HG03442 (cell line): Measurements from ENCODE around the gene HRH2.

Experiments used
- ATAC-seq: cut with Tn5 transposase; IDR thresholded peaks from one replicate; pipeline ENCODE4 v1.9.1; 2021; ENCODE audit warnings: mild to moderate bottlenecking, moderate library complexity; ENCODE audit not compliant: unreplicated experiment

The HRH2 gene

GRCh38 chr5:175674731-175675346 is 17.0 kb downstream of the HRH2 start:
- ATAC-seq, result no peak

DNA sequence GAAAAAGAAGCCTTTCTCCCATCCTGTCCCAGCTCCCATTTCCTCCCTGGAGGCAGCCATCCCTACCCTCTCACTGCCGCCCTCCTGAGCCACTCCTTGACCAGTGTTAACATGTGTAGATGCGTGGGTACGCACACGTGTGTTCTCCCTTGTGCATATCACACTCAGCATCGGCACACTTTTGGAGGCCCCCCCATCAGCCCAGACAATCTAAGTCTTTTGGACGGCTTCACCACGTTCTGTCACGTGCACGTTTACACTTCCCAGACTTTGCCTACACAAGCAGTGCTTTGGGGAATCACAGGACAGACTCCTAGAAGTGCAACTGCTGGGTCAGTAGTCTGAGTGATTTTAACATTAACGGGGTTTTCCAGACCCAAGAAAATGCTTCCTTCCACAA is 18.0 kb downstream of the HRH2 start:
- no peak for ATAC-seq

DNA sequence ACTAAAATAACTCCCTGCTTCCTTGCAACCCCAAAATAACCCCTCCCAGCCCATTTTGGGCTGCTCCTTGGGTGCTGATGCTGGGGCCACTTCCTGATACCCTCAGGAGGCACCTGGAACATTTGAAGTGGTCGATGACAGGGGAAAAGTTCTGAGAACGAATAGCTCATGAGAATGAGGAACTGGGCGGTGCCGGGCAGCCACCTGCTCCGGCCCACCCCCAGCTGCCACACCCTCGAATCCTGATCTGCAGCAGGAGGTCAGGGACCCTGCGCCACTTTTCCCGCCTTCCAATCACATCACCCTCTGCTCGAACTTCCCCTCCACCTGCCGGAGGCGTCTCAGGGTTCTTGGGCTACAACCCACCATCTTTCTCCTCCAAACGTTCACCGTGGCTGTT is 19.7 kb downstream of the HRH2 start:
- ATAC-seq, result no peak

DNA sequence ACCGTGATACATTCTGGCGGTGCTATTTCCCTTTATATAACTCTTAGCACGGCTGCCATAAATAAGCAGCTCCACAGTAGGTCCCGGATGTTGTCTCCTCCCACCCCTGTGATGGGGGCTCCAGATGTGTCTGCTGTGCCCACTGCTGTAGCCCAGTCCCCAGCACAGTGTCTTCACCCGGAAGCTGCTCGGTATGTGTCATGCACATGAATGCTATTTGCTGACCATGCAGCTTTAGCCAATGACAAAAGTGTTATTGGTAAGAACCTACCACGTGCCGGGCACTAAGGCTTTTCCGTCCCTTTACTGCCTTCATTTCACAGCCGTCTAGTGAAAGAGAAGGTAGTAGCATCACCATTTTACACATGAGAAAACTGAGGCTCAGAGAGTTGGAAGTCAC is 20.2 kb downstream of the HRH2 start:
- no peak for ATAC-seq

DNA sequence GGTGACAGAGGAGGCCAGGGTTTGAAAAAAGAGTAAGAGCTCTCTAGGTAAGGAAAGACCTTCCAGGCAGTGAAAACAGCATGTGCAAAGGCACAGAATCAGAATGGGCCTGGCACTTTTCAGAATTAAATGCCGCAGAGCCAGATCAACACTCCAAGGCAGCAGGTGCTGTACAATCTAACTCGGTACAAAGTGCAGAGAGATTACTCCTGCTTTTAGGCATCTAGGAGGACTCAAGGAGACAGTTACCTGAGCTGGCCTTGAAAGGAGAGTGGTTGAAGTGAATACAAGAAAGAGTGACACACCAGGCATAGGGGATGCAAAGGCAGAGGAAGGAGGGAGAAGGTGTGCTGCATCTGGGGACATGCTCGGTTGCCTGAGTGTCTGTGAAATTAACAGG is 21.5 kb downstream of the HRH2 start:
- ATAC-seq, result no peak

GRCh38 chr5:175680020-175680419 is 22.1 kb downstream of the HRH2 start:
- no peak for ATAC-seq

GRCh38 chr5:175680463-175680862 is 22.6 kb downstream of the HRH2 start:
- ATAC-seq, result no peak

GRCh38 chr5:175681045-175681967 is 23.4 kb downstream of the HRH2 start:
- ATAC-seq, result no peak

- no peak for ATAC-seq
These were observed 24.1 kb downstream of the HRH2 start for GRCh38 chr5:175681968-175682340.

GRCh38 chr5:175682664-175683063 is 24.8 kb downstream of the HRH2 start:
- ATAC-seq, result no peak

- no peak for ATAC-seq
These were observed 25.4 kb downstream of the HRH2 start for GRCh38 chr5:175683231-175683630.

DNA sequence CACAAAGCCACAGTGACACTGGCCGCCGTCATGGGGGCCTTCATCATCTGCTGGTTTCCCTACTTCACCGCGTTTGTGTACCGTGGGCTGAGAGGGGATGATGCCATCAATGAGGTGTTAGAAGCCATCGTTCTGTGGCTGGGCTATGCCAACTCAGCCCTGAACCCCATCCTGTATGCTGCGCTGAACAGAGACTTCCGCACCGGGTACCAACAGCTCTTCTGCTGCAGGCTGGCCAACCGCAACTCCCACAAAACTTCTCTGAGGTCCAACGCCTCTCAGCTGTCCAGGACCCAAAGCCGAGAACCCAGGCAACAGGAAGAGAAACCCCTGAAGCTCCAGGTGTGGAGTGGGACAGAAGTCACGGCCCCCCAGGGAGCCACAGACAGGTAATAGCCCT is 26.1 kb downstream of the HRH2 start:
- no peak for ATAC-seq

GRCh38 chr5:175684931-175685330 is 27.1 kb downstream of the HRH2 start:
- no peak for ATAC-seq

- ATAC-seq, result no peak
These were observed 28.0 kb downstream of the HRH2 start for GRCh38 chr5:175685701-175686350.

- no peak for ATAC-seq
These were observed 28.5 kb downstream of the HRH2 start for GRCh38 chr5:175686396-175686795.

GRCh38 chr5:175686826-175687225 is 29.0 kb downstream of the HRH2 start:
- no peak for ATAC-seq

GRCh38 chr5:175687231-175687701 is 29.4 kb downstream of the HRH2 start:
- no peak for ATAC-seq

DNA sequence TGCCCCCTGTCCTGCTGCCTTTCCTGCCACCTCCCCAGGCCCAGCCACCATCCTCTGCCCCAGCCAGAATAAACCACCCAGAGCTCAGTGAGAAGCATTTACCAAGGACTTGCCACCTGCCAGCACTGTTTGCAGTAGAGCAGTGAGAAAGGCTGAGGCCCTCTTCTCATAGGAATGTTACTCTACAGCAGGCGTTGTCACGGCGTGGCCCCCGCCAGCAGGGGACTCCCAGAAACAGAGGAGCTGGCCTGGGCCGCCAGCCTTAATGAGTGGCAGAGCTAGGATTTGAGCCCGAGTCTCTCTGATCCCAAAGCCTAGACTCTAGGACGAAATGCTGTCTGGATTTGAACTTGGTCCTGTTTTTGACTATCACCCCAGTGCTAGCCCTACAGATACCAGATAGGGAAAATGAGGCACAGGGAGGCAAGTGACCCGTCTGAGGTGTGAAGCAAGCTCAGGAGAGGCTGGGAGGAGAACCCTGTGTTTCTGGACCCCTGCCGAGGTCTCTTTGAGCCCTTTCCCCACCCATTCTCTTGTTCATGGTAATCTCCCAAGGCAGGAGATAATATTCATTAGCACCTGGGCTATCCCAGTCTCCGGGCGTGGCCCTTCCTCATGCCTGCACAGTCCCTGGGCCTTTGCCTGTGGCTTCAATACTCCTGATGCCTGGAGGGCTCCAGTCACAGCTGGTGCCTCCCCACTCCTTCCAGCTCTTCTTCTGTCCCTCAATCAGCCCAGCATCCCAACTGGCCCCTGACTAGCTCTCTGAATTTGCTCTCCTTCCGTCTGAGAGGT is 30.7 kb downstream of the HRH2 start:
- ATAC-seq, result no peak

GRCh38 chr5:175689147-175689991 is 31.5 kb downstream of the HRH2 start:
- ATAC-seq, result no peak

GRCh38 chr5:175690025-175690424 is 32.2 kb downstream of the HRH2 start:
- ATAC-seq, result no peak
